Activated CD4-positive, CD25-positive, alpha-beta regulatory T cell treated with anti-CD3 and anti-CD28 coated beads, Interleukin-2, amount 50 U/mL, for 72 hours (primary cell): ENCODE measurements around the gene CLEC4G.
"Not testable (repeated sequence)": the region's sequence is repeated elsewhere in the genome, so short reads cannot be mapped to it uniquely, and the experiment has no call there.

Experiments
- DNase-seq: peaks from one replicate; pipeline ENCODE4 v3.0.0; 2021

The CLEC4G gene

DNA sequence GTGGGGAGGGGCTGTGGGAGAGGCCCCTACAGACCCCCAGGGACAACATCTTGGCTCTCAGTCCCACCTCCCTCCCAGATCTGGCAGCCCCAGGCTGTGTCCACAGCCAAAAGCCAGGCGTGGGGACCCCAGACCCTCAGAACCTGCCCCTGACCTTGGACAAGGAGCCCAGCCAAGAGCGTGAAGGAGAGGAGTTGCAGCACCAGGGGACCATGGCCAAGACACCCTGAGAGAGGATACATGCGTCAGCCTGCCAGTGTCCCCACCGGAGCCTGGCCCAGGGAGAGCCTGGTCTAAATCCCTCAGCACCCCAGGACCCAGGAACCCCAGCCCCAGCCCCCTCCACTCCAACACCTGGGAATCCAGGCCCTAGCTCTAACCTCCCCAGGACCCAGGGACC is 14.4 kb upstream of the CLEC4G start:
- DNase-seq, result not testable (repeated sequence)

GRCh38 chr19:7744871-7745650 is 13.2 kb upstream of the CLEC4G start:
- DNase-seq, result no peak

GRCh38 chr19:7744199-7744786 is 12.4 kb upstream of the CLEC4G start:
- DNase-seq, result no peak

DNA sequence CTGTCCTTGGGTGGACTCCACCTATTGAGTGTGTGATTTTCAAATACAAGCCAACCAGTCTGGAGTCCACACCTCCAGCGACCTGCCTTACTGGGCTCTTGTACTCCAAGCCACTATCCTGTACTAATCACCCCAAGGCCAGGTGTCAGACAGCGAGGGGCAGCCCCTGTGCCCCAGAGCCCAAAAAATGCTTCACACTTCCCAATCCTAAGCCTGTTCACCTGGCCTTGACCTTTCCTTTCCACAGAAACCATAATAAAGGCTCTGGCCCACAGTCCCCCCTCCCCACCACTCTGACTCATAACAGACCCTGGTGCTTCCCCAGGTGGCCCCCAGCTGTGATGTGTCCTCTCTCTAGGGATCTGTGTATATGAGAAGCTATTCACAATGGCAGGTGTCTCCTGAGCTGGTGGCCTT is 11.5 kb upstream of the CLEC4G start:
- no peak for DNase-seq

DNA sequence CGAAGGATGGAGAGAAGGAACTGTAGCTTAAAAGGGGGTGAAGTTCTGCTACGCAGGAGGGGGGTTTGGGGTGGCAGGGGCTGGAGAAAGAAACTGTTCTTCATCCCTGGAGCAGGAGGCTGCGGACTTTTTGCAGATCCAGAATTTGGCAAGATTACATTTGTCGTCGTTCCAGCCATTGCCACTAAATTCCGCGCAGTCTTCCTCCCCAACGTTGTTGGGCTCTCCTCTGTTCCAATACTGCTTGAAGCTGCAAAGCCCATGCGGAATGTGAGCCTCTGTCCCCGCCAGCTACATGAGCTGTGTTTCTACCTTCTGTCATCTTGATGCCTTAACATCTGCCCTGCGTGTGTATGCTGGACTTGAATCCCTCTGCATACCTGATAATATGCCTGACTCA is 11.1 kb upstream of the CLEC4G start:
- no peak for DNase-seq

DNA sequence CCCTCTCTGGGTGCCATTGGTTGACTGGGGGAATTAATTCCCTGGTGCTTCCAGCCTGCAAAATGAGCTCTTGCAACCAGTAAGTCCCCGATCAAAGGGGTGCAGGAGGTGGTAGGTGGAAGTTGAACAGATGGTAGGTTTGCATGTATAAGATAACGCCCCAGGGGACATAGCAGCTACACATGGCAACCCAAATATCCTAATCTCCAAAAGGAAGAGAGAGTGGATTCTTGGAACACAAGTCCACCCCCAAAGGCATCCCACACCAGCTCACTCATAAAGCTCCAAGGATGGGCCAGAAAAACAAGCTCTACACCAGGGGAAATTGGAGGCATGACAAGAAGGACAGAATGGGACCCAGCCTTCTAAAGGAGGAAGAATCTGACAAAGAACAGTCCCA is 10.7 kb upstream of the CLEC4G start:
- DNase-seq, result no peak

GRCh38 chr19:7740682-7741054 is 8.8 kb upstream of the CLEC4G start:
- DNase-seq, result no peak

- no peak for DNase-seq
These were observed 8.1 kb upstream of the CLEC4G start for GRCh38 chr19:7739801-7740681.

DNA sequence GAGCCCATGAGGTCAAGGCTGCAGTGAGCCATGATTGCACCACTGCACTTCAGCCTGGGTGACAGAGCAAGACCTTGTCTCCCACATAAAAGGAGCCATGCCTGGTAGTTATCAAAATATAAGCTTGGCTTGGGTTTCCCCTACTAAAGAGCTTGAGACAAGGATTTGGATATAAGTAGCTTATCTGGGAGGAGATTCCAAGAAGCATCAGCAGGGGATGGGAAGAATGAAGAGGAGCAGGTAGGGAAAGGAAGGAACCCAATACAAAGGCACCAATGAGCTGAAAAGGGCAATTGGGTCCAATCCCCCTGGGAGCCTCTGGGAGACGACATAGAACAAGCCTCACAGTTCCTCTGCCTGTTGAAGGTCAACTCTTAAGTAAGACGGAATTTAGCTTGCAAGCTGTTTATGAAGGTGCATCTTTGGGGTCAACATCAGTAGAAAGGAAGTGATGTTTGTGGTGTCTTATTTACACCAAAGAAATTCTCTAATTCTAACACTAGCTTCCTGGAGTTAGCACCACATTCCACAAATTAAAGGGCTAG is 7.4 kb upstream of the CLEC4G start:
- no peak for DNase-seq

DNA sequence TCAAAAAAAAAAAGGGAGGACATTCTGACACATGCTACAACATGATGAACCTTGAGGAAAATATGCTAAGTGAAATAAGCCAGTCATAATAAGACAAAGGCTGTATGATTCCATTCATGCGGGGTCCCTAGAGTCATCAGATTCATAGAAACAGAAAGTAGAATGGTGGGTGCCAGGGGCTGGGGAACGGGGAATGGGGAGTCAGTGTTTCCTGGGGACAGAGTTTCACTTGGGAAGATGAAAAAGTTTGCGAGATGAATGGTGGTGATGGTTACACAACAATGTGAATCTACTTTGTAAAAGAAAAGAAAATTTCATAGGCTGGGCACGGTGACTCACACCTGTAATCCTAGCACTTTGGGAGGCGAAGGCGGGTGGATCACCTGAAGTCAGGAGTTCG is 6.1 kb upstream of the CLEC4G start:
- no peak for DNase-seq

DNA sequence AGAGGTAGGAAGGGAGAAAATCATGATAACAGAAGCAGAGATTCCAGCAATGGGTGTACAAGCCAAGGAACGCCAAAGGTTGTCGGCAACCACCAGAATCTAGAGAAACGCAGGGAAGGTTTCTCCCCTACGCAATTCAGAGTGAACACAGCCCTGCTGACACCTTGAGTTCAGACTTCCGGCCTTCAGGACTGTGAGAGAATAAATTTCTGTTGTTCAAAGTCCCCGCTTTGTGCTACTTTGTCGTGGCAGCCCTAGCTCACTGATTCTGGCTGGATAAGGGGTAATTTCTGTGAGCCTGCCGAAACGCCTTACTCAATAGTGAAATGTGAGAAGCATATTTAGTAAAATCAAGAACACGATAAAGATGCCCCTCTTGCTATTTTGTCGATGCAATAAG is 5.3 kb upstream of the CLEC4G start:
- DNase-seq, result no peak

DNA sequence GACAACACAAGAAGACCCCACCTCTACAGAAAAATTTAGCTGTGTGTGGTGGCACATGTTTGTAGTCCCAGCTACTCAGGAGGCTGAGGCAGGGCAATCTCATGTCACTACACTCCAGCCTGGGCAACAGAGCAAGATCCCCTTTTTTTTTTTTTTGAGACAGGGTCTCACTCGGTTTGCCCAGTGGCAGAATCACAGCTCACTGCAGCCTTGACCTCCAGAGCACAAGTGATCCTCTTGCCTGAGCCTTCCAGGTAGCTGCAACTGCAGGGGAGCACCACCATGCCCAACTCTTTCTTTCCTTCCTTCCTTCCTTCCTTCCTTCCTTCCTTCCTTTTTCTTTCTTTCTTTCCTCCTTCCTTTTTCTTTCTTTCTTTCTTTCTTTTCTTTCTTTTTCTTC is 4.2 kb upstream of the CLEC4G start:
- no peak for DNase-seq

DNA sequence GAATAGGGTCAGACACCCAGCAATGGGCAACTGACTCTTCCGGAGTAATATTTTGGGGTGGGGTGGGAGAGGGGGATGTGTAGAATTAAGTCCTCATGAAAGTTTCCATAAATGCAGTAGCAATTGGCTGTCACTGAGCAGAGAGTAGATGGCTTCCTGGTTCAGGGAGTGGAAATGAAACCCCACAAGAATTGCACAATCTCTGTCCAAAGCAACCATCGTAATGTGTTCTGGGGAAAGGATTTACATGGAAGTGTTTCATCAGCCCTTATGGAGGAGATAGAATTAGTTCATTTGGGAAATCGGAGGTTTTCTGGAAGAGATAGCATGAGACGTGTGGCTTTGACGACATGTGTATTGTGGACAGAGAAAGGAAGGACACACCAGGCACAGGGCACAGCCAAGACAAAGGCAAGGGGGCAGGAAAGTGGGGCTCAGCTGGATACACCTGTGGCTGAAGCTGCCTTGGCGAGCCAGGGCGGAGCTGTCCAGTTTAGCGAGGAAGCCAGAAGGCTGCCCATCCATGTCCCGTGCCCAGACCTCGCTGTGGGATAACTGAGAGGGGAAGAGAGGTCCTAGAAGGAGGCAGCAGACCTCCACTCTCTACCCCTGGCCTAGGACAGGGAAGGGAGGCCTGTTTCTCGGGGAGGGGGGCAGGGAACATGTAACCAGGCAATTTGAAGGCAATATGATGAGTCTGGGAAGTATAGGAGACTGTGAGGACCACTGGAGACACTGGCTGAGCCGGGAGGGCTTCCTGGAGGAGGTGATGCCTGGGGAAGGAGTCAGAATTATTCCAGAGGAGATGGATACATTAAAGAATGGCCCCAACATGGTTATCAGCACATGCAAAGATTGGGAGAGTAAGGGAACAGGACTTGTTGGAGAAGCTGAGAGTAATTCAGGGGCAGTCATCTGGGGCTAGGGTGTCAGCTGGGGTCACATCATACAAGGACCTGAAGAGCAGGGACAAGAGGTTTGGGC is 2.6 kb upstream of the CLEC4G start:
- no peak for DNase-seq

DNA sequence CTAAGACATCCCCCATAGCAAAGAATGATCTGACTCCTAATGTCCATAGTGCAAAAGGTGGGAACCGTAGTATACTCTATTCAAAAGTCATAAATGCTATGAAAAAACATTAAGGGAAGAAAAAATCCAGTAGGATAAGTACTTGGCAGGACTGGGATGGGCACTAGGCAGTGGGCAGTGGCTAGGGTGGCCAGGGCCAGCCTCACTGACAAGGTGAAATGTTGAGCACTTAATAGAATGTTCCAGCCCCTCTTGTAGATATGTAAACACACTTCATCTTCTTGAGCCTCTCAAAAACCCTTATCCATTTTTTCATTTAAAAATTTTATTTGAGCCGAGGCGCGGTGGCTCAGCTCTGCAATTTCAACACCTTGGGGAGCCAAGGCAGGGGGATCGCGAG is 1.5 kb upstream of the CLEC4G start:
- DNase-seq, result no peak

- DNase-seq, result no peak
These were observed 295 bp downstream of the CLEC4G start for GRCh38 chr19:7731615-7732014.

- DNase-seq, result no peak
These were observed 703 bp downstream of the CLEC4G start for GRCh38 chr19:7731218-7731595.

GRCh38 chr19:7730286-7731217 is 1.4 kb downstream of the CLEC4G start:
- no peak for DNase-seq

DNA sequence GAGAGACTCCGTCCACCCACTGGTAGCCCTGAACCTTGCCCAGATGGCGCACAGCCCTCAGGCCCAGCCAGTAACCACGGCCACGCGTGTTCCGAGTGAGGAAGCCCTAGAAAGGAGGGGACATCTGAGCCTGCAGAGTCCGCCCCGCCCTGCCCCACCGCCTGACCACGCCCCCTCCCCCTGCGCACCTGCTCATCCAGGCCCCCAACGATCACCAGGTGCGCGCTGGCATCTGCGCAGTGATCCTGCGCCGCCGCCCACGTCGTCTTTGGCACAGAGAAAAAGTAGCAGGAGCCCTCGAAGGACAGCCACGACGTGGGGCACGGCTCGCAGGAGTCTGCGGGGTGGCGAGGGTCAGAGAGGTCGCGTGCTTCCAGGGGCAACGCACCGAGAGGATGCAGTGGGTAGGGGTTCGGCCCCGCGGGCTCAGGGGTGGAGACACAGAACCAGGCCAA is 2.1 kb downstream of the CLEC4G start:
- no peak for DNase-seq

- no peak for DNase-seq
These were observed 2.7 kb downstream of the CLEC4G start for GRCh38 chr19:7729211-7729610.

DNA sequence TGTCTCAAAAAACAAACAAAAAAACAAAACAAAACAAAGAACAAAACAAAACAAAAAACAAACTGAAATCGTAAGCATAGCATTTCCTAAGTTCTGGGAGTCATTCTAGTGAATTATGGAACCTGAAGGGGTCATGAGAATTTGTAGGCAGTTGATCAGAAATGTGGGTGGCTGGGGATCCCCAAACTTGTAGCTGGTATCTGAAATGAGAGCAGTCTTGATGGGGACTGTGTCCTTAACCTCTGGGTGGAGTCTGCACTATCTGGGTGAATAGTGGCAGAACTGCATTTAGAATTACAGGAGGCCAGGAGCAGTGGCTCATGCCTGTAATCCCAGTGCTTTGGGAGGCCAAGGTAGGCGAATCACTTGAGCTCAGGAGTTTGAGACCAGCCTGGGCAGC is 6.1 kb downstream of the CLEC4G start:
- DNase-seq, result no peak

- no peak for DNase-seq
These were observed 9.7 kb downstream of the CLEC4G start for GRCh38 chr19:7722231-7722651.
